ENCODE results near the gene SPACA4.
A peak's percentile ranks its signal among the peaks of the same experiment; 100 is the strongest.
"Not testable (repeated sequence)": the region's sequence is repeated elsewhere in the genome, so short reads cannot be mapped to it uniquely, and the experiment has no call there.

Gene SPACA4

DNA sequence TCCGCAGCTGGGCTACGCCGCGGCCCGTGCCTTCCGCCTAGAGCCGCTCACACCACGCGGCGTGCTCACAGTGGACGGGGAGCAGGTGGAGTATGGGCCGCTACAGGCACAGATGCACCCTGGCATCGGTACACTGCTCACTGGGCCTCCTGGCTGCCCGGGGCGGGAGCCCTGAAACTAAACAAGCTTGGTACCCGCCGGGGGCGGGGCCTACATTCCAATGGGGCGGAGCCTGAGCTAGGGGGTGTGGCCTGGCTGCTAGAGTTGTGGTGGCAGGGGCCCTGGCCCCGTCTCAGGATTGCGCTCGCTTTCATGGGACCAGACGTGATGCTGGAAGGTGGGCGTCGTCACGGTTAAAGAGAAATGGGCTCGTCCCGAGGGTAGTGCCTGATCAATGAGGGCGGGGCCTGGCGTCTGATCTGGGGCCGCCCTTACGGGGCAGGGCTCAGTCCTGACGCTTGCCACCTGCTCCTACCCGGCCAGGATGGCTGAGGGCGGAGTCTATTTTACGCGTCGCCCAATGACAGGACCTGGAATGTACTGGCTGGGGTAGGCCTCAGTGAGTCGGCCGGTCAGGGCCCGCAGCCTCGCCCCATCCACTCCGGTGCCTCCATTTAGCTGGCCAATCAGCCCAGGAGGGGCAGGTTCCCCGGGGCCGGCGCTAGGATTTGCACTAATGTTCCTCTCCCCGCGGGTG lies 23.2 kb downstream of the SPACA4 start:
- CTCF ChIA-PET: interaction anchor here (0.9 kb wide), 1 partner anchor 16 kb away, joined by 3 read pairs; the partner anchor contains the start of gene CA11

DNA sequence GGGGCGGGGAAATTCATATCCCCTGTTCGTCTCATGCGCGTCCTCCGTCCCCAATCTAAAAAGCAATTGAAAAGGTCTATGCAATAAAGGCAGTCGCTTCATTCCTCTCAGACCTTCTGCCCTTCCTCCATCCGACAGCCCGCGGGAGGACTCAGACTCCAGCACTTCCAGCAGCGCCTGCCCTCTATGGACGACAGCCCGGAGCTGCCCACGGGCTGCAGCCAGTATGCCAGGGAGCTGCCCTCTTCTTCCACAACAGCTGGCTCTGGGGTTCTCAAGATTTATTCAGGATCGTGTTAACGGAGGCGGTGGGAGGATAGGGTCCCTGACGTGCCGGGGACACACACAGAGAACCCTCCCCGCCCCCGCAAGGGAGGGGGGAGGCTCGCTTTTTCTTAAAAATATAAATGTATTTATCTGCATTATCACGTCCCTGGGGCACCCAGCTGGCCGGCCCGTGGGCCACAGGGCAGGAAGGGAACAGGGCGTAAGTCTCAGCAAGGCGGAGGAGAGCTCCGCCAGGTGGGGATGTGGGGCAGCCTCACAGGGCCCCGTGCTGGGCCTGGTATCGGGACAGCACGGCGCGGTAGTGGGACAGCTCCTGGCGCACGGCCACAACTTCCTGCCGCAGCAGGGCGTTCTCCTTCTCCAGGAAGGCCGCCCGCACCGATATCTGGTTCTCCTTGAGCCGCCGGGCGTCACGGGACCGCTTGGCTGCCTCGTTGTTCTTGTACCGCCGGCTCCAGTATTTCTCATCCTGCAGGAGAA lies 23.9 kb downstream of the SPACA4 start:
- CTCF ChIA-PET: interaction anchor here (1.0 to 1.2 kb wide), 2 partner anchors 45 to 124 kb away, joined by 3 to 4 read pairs; no protein-coding TSS in a partner anchor
- Mint-ChIP-seq H3K4me3 (no peak overlapping the region), H3K9me3 (no peaks in the 10 kb centered on the region), H3K4me1 (peaks cover 57% of the 10 kb centered on the region), H3K36me3 (peaks cover 25% of the 10 kb centered on the region), H3K27me3 (no peaks in the 10 kb centered on the region), H3K27ac (no peak overlapping the region)
- no peak for DNase-seq

More for the DNA sequence above, 23.2 kb downstream of the SPACA4 start:
- Mint-ChIP-seq H3K4me1 (peaks cover 59% of the 10 kb centered on the region), H3K27me3 (no peaks in the 10 kb centered on the region), H3K4me3 (no peak overlapping the region), H3K36me3 (peaks cover 25% of the 10 kb centered on the region), H3K27ac (no peak overlapping the region), H3K9me3 (no peaks in the 10 kb centered on the region)
- no peak for DNase-seq

DNA sequence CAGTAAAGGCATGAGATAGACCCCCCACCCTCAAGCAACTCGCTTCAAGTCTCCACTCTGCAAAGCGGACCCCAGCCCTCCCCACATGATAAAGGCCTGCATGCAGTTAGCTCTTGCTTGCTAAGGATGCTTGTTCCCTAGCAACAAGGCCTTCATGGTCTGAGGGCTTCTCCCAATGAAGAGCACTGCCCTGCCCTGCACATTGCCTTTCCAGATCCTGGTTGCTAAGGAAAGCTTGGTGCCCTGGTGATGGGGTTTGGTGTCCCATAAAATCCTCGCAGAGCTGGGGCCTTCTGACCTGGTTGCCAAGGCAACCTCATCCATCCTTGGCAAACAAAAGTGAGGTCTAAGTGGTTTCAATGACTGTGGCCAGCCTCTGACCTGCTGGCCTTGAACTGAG lies 24.7 kb downstream of the SPACA4 start:
- Mint-ChIP-seq H3K27me3 (no peaks in the 10 kb centered on the region), H3K4me3 (no peak overlapping the region), H3K36me3 (peaks cover 29% of the 10 kb centered on the region), H3K27ac (no peak overlapping the region), H3K9me3 (no peaks in the 10 kb centered on the region), H3K4me1 (peaks cover 56% of the 10 kb centered on the region)
- CTCF ChIA-PET: interaction anchor here (1.0 to 1.2 kb wide), 2 partner anchors 46 to 125 kb away, joined by 3 to 4 read pairs; no protein-coding TSS in a partner anchor
- no peak for DNase-seq

DNA sequence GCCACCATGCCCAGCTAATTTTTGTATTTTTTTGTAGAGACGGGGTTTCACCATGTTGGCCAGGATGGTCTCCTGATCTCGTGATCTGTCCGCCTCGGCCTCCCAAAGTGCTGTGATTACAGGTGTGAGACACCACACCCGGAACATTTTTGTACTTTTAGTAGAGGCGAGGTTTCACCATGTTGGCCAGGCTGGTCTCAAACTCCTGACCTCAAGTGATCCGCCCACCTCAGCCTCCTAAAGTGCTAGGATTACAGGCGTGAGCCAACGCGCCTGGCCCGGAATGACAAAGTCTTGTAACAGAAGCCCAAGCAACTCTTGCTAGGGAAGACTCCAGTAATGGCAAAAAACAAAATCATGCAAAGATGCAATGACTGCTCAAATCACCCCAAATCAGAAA lies 25.7 kb downstream of the SPACA4 start:
- H3K27me3 Mint-ChIP-seq, DNase-seq, CTCF ChIA-PET, H3K9me3 Mint-ChIP-seq, H3K4me3 Mint-ChIP-seq: not testable (repeated sequence)
- Mint-ChIP-seq H3K4me1 (peaks cover 50% of the 10 kb centered on the region), H3K36me3 (peaks cover 29% of the 10 kb centered on the region), H3K27ac (peak overlapping the region; percentile 74)

DNA sequence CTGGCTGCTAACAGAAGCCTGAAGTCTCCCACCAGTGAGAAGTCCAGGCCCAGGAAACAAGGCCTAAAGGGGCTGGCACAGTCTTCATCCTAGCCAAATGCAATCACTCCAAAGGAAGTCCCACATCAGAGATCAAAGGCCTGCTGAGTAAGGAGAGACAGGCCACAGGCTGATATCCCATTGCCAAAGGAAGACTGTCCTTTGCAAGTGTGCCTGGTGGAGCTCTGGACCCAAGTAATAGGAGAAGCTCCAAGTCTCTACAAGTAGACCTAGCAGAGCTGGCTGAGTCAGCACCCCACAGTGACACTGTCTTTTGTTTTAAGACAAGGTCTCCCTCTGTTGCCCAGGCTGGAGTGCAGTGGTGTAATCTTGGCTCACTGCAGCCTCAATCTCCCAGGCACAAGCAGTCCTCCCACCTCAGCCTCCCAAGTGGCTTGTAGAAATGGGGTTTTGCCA lies 26.2 kb downstream of the SPACA4 start:
- Mint-ChIP-seq H3K9me3 (no peaks in the 10 kb centered on the region), H3K36me3 (peaks cover 29% of the 10 kb centered on the region), H3K27ac (peak overlapping the region; percentile 74), H3K4me3 (no peak overlapping the region), H3K27me3 (no peaks in the 10 kb centered on the region), H3K4me1 (peaks cover 50% of the 10 kb centered on the region)
- no peak for DNase-seq
- CTCF ChIA-PET: no interaction called here

DNA sequence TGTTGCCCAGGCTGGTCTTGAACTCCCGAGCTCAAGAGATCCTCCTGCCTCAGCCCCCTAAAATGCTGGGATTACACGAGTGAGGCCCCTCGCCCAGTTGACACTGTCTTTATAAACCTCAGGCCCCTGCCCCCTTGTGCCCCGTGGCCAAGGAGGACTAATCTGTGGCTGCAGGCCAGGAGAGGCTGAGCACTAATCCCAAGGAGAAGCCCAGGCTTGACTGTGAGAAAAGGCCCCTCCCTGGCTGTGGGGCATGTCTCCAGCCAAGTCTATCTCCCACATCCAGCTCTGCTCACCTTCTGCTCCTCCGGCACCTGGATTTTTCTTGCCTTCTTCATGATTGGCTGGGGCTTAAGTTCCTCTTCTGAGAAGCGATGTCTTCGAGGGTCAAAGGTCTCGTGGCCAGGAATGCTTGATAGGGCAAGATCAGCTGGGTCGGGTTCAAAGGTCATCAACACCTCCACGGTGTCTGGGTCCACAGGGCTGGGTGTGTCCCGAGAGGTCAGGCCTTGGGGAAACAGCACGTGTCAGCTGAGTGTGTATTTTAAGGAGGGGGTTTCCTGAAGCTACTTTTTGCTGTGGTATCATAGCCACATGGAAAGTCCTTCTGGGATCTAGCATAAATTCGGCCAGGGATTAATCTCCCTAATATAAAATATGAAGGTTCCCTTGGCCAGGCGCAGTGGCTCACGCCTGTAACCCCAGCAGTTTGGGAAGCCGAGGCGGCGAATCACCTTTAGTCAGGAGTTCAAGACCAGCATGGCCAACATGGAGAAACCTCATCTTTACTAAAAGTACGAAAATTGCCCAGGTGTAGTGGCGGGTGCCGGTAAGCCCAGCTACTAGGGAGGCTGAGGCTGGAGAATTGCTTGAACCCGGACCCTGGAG lies 26.9 kb downstream of the SPACA4 start:
- H3K36me3 Mint-ChIP-seq: peaks cover 30% of the 10 kb centered on the region
- peaks cover 56% of the 10 kb centered on the region for H3K4me1 Mint-ChIP-seq
- CTCF ChIA-PET: interaction anchor here (0.9 to 1.3 kb wide), 3 partner anchors 12 to 49 kb away, joined by 3 to 4 read pairs (median 3); partner anchors contain the start of genes RPL18 and SPHK2

DNA sequence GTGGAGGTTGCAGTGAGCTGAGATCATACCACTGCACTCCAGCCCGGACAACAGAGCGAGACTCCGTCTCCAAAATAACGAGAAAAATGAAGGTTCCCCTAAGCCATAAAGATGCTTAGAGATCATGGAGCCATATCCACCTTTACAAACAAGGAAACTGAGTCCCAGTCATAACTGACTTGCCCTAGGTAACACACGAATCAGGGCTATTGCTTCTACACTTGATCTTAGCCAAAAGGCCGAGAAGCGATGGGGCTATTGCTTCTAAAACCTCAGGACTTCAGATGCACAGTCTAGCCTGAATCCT lies 27.4 kb downstream of the SPACA4 start:
- H3K27me3 Mint-ChIP-seq: peaks cover under 1% of the 10 kb centered on the region
- peak overlapping the region; percentile 77 for H3K4me3 Mint-ChIP-seq
- CTCF ChIA-PET: interaction anchor here (0.9 to 1.3 kb wide), 4 partner anchors 11 to 49 kb away, joined by 3 to 4 read pairs (median 4); partner anchors contain the start of genes CA11, RPL18 and SPHK2
- H3K9me3 Mint-ChIP-seq: no peaks in the 10 kb centered on the region
- H3K27ac Mint-ChIP-seq: peak overlapping the region; percentile 91
- no peak for DNase-seq
- peaks cover 62% of the 10 kb centered on the region for H3K4me1 Mint-ChIP-seq
- H3K36me3 Mint-ChIP-seq: peaks cover 27% of the 10 kb centered on the region

More for the DNA sequence above, 26.9 kb downstream of the SPACA4 start:
- DNase-seq: no peak
- Mint-ChIP-seq H3K27me3 (no peaks in the 10 kb centered on the region), H3K27ac (peak overlapping the region; percentile 91), H3K4me3 (peak overlapping the region; percentile 77), H3K9me3 (no peaks in the 10 kb centered on the region)

DNA sequence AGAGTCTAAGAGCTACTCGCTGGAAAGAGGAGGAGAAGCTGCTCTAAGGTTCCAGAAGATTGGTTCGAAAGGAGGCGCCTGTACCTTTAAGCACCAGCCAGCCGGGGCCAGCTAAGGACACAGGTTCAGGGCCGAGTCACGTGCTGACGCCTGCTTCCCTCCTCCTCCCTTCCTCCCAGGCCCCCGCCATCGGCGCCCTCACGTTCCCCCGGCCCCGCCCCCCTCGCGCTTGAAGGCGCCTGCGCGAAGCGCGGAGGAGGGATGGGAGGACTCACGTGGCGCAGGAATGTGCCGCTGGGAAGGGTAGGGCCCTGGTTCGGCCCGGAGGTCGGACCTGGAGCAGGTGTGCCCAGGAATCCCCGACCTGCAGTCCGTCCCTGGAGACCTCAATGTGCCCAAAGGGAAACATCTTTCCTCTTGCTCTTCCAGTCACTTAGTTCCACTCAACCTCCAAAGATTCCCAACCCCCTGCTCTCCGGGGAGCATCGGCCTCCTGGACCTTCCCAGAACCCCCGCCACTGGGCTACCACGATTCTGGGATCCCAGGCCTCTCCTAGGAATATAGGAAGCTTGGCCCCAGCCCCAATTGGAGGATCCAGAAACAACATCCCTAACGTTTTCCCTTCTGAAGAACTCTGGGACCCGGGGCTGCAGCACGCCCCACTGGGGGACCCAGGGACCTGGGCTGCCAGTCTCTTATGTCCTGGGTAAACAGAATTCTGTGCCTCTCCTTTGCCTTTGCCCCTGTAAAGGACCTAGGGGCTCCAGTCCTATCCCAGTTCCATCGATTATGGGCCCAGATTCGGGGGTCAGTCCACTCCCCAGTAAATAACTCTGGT lies 28.1 kb downstream of the SPACA4 start:
- Mint-ChIP-seq H3K36me3 (peaks cover 26% of the 10 kb centered on the region), H3K27ac (peak overlapping the region; percentile 91), H3K4me3 (peak overlapping the region; percentile 77), H3K27me3 (peaks cover 6% of the 10 kb centered on the region), H3K4me1 (peaks cover 65% of the 10 kb centered on the region), H3K9me3 (no peaks in the 10 kb centered on the region)
- peak; percentile 95 for DNase-seq
- CTCF ChIA-PET: interaction anchor here (0.9 to 1.3 kb wide), 4 partner anchors 10 to 50 kb away, joined by 3 to 4 read pairs (median 4); partner anchors contain the start of genes CA11, RPL18 and SPHK2

DNA sequence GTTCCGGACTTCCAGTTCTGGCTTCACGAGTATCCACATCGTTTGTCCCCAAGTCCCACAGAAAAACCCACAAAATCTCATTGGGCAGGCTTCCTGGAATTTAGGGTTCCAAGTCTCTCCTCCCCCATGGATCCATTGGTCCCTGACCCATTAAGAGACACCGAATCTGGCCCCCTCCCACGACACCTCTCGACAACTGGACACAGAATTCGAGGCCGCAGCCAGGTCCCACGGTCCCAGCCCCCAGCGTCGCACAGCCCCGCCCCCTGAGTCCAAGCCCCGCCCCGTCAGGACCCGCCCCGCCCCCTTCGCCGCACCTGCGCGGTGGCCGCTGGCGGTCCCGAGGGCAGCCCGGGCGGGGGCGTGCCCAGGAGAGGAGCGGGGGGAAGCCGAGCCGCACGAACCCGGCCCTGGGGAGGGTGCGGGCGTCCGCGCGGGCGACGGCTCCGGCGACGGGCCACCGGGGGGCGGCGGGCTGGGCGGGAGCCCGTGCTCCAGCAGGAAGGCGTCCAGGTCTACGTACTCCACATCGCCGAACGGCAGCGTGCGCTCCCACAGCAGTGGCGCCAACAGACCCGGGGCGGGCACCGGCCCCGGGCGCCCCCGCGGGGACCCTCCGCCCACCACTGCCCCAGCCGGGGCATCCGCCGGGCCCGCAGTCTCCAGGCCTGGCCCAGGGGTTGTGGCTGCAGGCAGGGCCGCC lies 28.9 kb downstream of the SPACA4 start:
- peak; percentile 82 for DNase-seq
- Mint-ChIP-seq H3K36me3 (peaks cover 18% of the 10 kb centered on the region), H3K4me3 (peak overlapping the region; percentile 88), H3K27me3 (peaks cover 11% of the 10 kb centered on the region), H3K9me3 (no peaks in the 10 kb centered on the region), H3K4me1 (peaks cover 64% of the 10 kb centered on the region), H3K27ac (peak overlapping the region; percentile 96)
- CTCF ChIA-PET: no interaction called here

DNA sequence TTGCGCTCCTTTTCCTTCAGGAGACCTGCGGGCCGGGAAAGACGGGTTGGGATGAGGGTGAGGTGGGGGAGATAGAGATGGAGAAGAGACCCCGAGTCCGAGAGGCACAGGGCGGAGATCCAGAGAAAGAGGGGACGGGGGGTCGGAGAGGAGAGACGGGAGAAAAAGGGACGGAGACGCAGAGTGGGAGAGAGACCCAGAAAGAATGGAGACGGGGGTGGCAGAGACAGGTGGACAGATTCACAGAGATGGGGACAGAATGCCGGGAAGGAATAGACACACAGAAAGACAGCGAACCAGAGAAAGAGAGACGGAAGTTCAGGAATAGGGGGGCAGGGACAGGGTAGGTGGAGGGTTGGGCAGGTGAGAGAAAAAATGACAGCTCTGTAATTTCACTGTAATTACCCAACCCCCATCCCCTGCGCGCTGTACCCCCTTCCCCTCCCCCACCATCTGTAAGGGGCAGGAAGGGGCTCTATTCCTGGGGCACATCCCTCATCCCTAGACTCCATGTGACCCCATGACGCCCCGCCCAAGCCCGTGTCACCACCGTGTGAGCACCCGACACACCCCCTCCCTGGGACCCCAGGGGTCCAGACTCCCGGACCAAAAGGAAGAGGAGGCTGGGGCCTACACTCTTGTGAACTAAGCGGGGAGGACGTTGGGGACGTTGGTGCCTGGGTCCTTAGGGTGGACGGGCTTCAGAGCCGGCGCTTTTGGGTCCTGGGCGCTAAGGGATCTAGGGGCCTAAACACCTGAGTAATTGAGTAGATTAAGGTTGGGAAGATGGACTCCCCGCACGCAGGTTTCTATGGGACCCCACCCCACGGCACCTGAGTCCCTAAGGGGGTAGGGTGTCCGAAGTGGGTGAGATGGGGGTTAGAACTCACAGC lies 29.7 kb downstream of the SPACA4 start:
- Mint-ChIP-seq H3K9me3 (no peaks in the 10 kb centered on the region), H3K27me3 (peaks cover 11% of the 10 kb centered on the region), H3K4me1 (peaks cover 56% of the 10 kb centered on the region), H3K36me3 (peaks cover 18% of the 10 kb centered on the region), H3K4me3 (peak overlapping the region; percentile 88), H3K27ac (peak overlapping the region; percentile 96)
- DNase-seq: peak; percentile 64
- CTCF ChIA-PET: no interaction called here

DNA sequence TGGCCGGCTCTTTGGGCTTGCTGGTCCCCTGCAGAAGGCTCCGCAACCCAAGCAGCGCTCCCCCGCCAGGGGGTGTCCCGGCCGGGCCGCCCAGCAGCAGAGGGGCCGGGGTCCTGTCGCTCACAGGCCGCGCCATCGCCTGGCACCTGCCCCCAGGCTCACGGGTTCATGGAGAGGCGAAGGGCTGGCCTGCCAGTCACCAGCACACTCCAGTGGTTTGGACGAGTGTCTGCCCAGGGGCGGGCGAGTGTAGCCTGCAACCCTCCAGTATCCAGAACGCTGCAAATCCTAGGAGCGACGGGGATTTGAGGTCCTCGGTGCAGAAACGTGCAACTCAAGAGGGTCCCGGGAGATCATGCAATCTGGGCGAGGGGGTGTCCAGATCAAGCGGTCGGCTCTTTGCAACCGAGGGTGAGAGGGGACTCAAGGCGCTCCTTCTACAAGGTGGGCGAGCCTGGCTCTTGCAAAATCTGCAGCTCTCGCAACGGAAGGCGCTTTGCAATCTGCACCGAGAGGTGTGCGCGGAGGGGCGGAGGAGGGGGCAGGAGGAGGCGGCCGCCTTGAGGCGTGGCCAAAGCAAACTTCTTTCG lies 30.4 kb downstream of the SPACA4 start, which contains the start of gene DBP:
DBP (minus strand) TSS at position 521 of the 590 bp plus-strand sequence; CDS start at position 136, 385 bp downstream.
- Mint-ChIP-seq H3K27me3 (peaks cover 11% of the 10 kb centered on the region), H3K4me1 (peaks cover 51% of the 10 kb centered on the region)
- DNase-seq: no peak

More for the DNA sequence above, 30.4 kb downstream of the SPACA4 start, which contains the start of gene DBP:
- H3K4me3 Mint-ChIP-seq: peak within 1 kb of the TSS; percentile 88
- H3K9me3 Mint-ChIP-seq: no peaks in the 10 kb centered on the region
- peak within 1 kb of the TSS; percentile 96 for H3K27ac Mint-ChIP-seq
- peaks cover 11% of the 10 kb centered on the region for H3K36me3 Mint-ChIP-seq
- CTCF ChIA-PET: no interaction called here
